ENCODE data around the gene SPI1. TPM values are rescaled to one million over a fixed set of nuclear protein-coding genes. Genes with fewer than 3 reads are reported as not detected.

Gene SPI1
- total and polyA plus RNA-seq, 2 experiments from 2014 or later: 0.13 to 2.0 TPM

DNA sequence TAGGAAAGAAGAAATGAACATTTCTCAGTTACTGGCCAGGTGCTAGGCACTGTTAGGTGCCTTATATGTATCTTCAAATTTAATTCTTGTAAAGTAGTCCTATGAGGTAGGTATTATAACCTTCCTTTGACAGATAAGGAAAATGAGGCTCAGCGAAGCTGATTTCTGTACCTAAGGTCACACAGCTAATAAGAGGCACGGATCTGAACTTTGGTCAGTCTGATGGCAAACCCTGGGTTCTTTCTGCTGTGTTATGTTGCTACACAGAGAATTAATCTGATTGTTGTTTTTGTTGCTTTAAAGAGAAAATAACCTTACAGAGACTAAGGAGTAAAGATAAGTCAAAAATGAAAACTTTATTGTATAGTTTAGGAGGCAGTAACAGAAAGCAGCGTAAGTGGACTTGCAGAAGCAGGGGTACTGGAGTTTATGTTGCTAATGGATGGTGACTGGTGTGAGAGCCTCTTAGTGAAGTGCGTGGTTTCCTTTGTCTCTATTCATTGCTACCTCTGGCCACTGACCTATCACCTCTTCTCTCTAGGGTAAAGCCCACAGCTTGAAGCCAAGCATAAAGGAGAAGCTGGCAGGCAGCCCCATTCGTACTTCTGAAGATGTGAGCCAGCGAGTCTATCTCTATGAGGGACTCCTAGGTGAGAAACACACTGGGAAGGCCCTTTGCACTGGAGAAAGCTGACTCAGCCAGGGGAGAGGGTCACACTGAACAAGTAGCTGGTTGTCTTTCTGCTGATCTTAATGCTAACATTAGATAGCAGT lies 70.1 kb downstream of the SPI1 start:
- Histone ChIP-seq H3K4me2 (no peak overlapping the region), H3K36me3 (replicated peaks; ENCODE audit: insufficient read depth, low read depth) (no peaks in the 10 kb centered on the region), H2AFZ (no peak overlapping the region), H3K27ac (no peak overlapping the region), H3K4me3 (no peak overlapping the region), H3K79me2 (peaks cover 3% of the 10 kb centered on the region), H3K27me3 (no peaks in the 10 kb centered on the region), H3K9me3 (ENCODE audit: low read depth) (no peaks in the 10 kb centered on the region), H4K20me1 (ENCODE audit: insufficient read depth, poor library complexity, severe bottlenecking) (no peaks in the 10 kb centered on the region), H3K4me1 (ENCODE audit: insufficient read depth) (no peaks in the 10 kb centered on the region), H3K9me2 (replicated peaks; ENCODE audit: insufficient read depth) (no peaks in the 10 kb centered on the region)
- TF ChIP-seq EZH2phosphoT487 (IDR thresholded peaks at IDR 0.05; ENCODE audit: low read depth, severe bottlenecking, unreplicated experiment) (no peak), EZH2 (IDR thresholded peaks at IDR 0.05; ENCODE audit: borderline replicate concordance) (no peak)
- TF ChIP-seq, protein P1, sequence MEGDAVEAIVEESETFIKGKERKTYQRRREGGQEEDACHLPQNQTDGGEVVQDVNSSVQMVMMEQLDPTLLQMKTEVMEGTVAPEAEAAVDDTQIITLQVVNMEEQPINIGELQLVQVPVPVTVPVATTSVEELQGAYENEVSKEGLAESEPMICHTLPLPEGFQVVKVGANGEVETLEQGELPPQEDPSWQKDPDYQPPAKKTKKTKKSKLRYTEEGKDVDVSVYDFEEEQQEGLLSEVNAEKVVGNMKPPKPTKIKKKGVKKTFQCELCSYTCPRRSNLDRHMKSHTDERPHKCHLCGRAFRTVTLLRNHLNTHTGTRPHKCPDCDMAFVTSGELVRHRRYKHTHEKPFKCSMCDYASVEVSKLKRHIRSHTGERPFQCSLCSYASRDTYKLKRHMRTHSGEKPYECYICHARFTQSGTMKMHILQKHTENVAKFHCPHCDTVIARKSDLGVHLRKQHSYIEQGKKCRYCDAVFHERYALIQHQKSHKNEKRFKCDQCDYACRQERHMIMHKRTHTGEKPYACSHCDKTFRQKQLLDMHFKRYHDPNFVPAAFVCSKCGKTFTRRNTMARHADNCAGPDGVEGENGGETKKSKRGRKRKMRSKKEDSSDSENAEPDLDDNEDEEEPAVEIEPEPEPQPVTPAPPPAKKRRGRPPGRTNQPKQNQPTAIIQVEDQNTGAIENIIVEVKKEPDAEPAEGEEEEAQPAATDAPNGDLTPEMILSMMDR (IDR thresholded peaks at IDR 0.05; ENCODE audit: poor library complexity): no peak
- 85% methylated on average over 6 of the region's 6 CpGs for WGBS (ENCODE audit: low lambda C conversion rate, missing lambda C conversion rate)
- no peak for DNase-seq (ENCODE audit: low spot score)

DNA sequence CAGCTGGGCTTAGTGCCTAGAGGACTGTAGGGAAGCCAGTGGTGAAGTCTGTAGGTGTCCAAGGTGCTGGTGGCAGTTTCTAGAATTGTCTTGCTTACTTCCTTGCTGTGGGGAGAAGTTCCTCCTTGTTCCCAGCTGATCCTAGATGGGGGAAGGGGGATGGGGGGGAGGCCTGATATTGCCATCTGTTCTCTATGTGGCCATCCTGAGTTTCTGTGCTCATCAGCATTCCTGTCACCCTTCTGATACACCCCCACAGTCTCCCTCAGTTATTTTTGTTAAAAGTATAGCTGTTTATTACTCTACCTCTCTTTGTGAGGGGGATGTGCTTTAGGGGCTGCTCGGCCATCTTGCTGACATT lies 71.9 kb downstream of the SPI1 start:
- H3K9me3 ChIP-seq (ENCODE audit: low read depth): peaks cover 11% of the 10 kb centered on the region
- no peak for DNase-seq (ENCODE audit: low spot score)
- no peak overlapping the region for H3K4me2 ChIP-seq
- H3K4me1 ChIP-seq (ENCODE audit: insufficient read depth): no peaks in the 10 kb centered on the region
- H4K20me1 ChIP-seq (ENCODE audit: insufficient read depth, poor library complexity, severe bottlenecking): no peaks in the 10 kb centered on the region
- H3K27me3 ChIP-seq: no peaks in the 10 kb centered on the region
- H3K27ac ChIP-seq: no peak overlapping the region
- H3K79me2 ChIP-seq: peaks cover 4% of the 10 kb centered on the region
- no peak overlapping the region for H3K4me3 ChIP-seq
- TF ChIP-seq, protein P1 (IDR thresholded peaks at IDR 0.05; ENCODE audit: poor library complexity): no peak
- TF ChIP-seq EZH2phosphoT487 (IDR thresholded peaks at IDR 0.05; ENCODE audit: low read depth, severe bottlenecking, unreplicated experiment): no peak
- no peak for TF ChIP-seq EZH2 (IDR thresholded peaks at IDR 0.05; ENCODE audit: borderline replicate concordance)
- H2AFZ ChIP-seq: no peak overlapping the region
- WGBS (ENCODE audit: low lambda C conversion rate, missing lambda C conversion rate): 41% methylated on average over 1 of the region's 1 CpG
- peaks cover 6% of the 10 kb centered on the region for H3K36me3 ChIP-seq (replicated peaks; ENCODE audit: insufficient read depth, low read depth)
- H3K9me2 ChIP-seq (replicated peaks; ENCODE audit: insufficient read depth): no peaks in the 10 kb centered on the region

DNA sequence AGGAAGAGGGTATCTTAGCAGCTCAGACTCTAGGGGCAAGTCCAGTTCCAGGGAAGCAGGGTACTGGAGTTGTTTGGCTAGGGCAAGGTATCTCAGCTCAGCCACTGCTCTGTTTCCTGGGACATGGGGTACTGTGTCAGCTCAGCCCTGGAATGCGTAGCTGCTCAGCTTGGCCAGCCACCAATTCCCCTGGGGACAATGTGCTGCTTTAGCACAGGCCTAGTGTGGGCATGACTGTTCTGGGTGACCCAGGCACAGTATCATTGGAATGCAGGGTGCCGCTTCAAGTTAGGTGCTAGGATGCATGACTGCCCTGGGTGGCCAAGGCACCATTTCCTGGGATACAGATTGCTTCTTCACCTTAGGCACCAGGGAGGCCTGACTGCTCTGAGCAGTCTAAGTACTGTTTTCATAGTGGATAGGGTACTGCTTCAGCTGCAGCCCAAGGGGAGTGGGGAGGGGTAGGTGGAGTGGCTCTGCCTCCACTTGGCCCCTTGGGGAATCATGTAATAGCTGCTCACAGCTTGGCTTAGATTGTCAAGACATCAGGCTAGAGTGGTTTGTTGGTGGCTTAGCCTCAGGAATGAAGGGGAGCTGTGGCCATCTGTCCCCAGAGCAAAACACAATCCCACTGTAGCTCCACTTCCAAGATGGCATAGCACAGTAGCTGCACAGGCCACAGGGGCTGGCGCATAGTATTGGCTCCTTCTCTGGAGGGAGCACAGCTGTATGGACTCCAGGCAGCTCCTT lies 72.4 kb downstream of the SPI1 start:
- Histone ChIP-seq H3K27me3 (no peaks in the 10 kb centered on the region), H3K79me2 (peaks cover 6% of the 10 kb centered on the region), H3K4me1 (ENCODE audit: insufficient read depth) (no peaks in the 10 kb centered on the region), H3K4me3 (no peak overlapping the region), H2AFZ (no peak overlapping the region), H4K20me1 (ENCODE audit: insufficient read depth, poor library complexity, severe bottlenecking) (no peaks in the 10 kb centered on the region), H3K9me3 (ENCODE audit: low read depth) (peaks cover 11% of the 10 kb centered on the region), H3K4me2 (no peak overlapping the region), H3K36me3 (replicated peaks; ENCODE audit: insufficient read depth, low read depth) (peaks cover 6% of the 10 kb centered on the region), H3K27ac (no peak overlapping the region), H3K9me2 (replicated peaks; ENCODE audit: insufficient read depth) (no peaks in the 10 kb centered on the region)
- no peak for DNase-seq (ENCODE audit: low spot score)
- 96% methylated on average over 3 of the region's 3 CpGs for WGBS (ENCODE audit: low lambda C conversion rate, missing lambda C conversion rate)
- no peak for TF ChIP-seq EZH2 (IDR thresholded peaks at IDR 0.05; ENCODE audit: borderline replicate concordance)
- TF ChIP-seq EZH2phosphoT487 (IDR thresholded peaks at IDR 0.05; ENCODE audit: low read depth, severe bottlenecking, unreplicated experiment): no peak
- TF ChIP-seq, protein P1 (IDR thresholded peaks at IDR 0.05; ENCODE audit: poor library complexity): no peak

Small RNAs within 50 kb of the gene (microRNA-seq; reads per million reads assigned to microRNA genes)
- not detected for gene MIR4487

Small RNAs within 50 kb of the gene (small RNA-seq; reads per million reads assigned to genes)
- not detected for gene MIR4487

Other genes starting within 250 kb of the SPI1 start
- gene ARFGAP2, start 201.7 kb downstream of the SPI1 start, total RNA-seq: 135 and 146 TPM in 2 replicates
- gene ARFGAP2, start 201.7 kb downstream of the SPI1 start, polyA plus RNA-seq: 64.3 and 76.9 TPM in 2 replicates
- gene PACSIN3, start 192.1 kb downstream of the SPI1 start, total RNA-seq: 35.2 and 53.7 TPM in 2 replicates
- gene PACSIN3, start 192.1 kb downstream of the SPI1 start, polyA plus RNA-seq: 68.1 and 70.7 TPM in 2 replicates
- 17.2 and 17.7 TPM in 2 replicates for gene DDB2, start 163.6 kb downstream of the SPI1 start, total RNA-seq
- gene DDB2, start 163.6 kb downstream of the SPI1 start, polyA plus RNA-seq: 25.7 and 28.2 TPM in 2 replicates
- gene ACP2, start 129.7 kb downstream of the SPI1 start, total RNA-seq: 31.5 and 40.3 TPM in 2 replicates
- gene ACP2, start 129.7 kb downstream of the SPI1 start, polyA plus RNA-seq: 26.5 and 29.6 TPM in 2 replicates
- gene NR1H3, start 120.6 kb downstream of the SPI1 start, total RNA-seq: 40.8 and 49.5 TPM in 2 replicates
- 41.5 and 43.1 TPM in 2 replicates for gene NR1H3, start 120.6 kb downstream of the SPI1 start, polyA plus RNA-seq
- gene MADD, start 108.4 kb downstream of the SPI1 start, total RNA-seq: 19.1 and 28.0 TPM in 2 replicates
- 17.6 and 19.6 TPM in 2 replicates for gene MADD, start 108.4 kb downstream of the SPI1 start, polyA plus RNA-seq
- gene MYBPC3, start 25.8 kb downstream of the SPI1 start, total RNA-seq: 0.68 and 1.4 TPM in 2 replicates
- gene MYBPC3, start 25.8 kb downstream of the SPI1 start, polyA plus RNA-seq: 0.51 and 0.75 TPM in 2 replicates
- gene SLC39A13, start 30.0 kb upstream of the SPI1 start, total RNA-seq: 60.8 and 72.3 TPM in 2 replicates
- 118 and 119 TPM in 2 replicates for gene SLC39A13, start 30.0 kb upstream of the SPI1 start, polyA plus RNA-seq
- 95.8 and 103 TPM in 2 replicates for gene PSMC3, start 47.9 kb upstream of the SPI1 start, total RNA-seq
- 142 and 159 TPM in 2 replicates for gene PSMC3, start 47.9 kb upstream of the SPI1 start, polyA plus RNA-seq
- gene RAPSN, start 70.6 kb upstream of the SPI1 start, total RNA-seq: 0.44 TPM in 1 of 2 replicates, not detected in the other
- gene RAPSN, start 70.6 kb upstream of the SPI1 start, polyA plus RNA-seq: 0.34 and 0.46 TPM in 2 replicates
- 82.7 and 84.6 TPM in 2 replicates for gene CELF1, start 174.6 kb upstream of the SPI1 start, total RNA-seq
- gene CELF1, start 174.6 kb upstream of the SPI1 start, polyA plus RNA-seq: 59.1 and 70.3 TPM in 2 replicates
- 112 and 120 TPM in 2 replicates for gene PTPMT1, start 187.1 kb upstream of the SPI1 start, total RNA-seq
- gene PTPMT1, start 187.1 kb upstream of the SPI1 start, polyA plus RNA-seq: 100 and 108 TPM in 2 replicates
- 18.0 and 18.2 TPM in 2 replicates for gene KBTBD4, start 200.4 kb upstream of the SPI1 start, total RNA-seq
- gene KBTBD4, start 200.4 kb upstream of the SPI1 start, polyA plus RNA-seq: 13.1 and 14.6 TPM in 2 replicates
- gene NDUFS3, start 200.5 kb upstream of the SPI1 start, total RNA-seq: 65.8 and 92.6 TPM in 2 replicates
- gene NDUFS3, start 200.5 kb upstream of the SPI1 start, polyA plus RNA-seq: 107 and 125 TPM in 2 replicates
- gene FAM180B, start 208.1 kb upstream of the SPI1 start, total RNA-seq: 0.50 TPM in 1 of 2 replicates, not detected in the other
- not detected in 2 replicates for gene FAM180B, start 208.1 kb upstream of the SPI1 start, polyA plus RNA-seq
- gene C1QTNF4, start 215.9 kb upstream of the SPI1 start, total RNA-seq: 0.32 and 0.73 TPM in 2 replicates
- 0.50 and 1.0 TPM in 2 replicates for gene C1QTNF4, start 215.9 kb upstream of the SPI1 start, polyA plus RNA-seq